A549 (cell line): ENCODE measurements around the gene ZNF724.
"Not testable (repeated sequence)": the region's sequence is repeated elsewhere in the genome, so short reads cannot be mapped to it uniquely, and the experiment has no call there.

Experiments
- CBX2 ChIP-seq: fragments of 200-600 bp; sonication (generic); IDR thresholded peaks from 2 replicates; pipeline ENCODE4 v1.6.1; 2016; ENCODE audit warnings: low read depth, mild to moderate bottlenecking, borderline replicate concordance
- CHD2 ChIP-seq: fragments of 150-350 bp; IDR thresholded peaks from 2 replicates; pipeline ENCODE4 v1.6.1; 2014; ENCODE audit warnings: low read length; ENCODE audit not compliant: partially characterized antibody
- FOSB ChIP-seq: fragments of 250-450 bp; sonication (Bioruptor Pico); IDR thresholded peaks from 2 replicates; pipeline ENCODE4 v1.5.0; 2020; ENCODE audit warnings: mild to moderate bottlenecking, moderate library complexity
- FOSL2 ChIP-seq, 2 experiments: fragments of 450-650 bp in 1 of 2; fragments of >200 bp in 1 of 2; sonication (Bioruptor Twin) in 1 of 2; formaldehyde crosslinking; IDR thresholded peaks; 2 replicates each; pipeline versions ENCODE4 v1.5.0 to v1.6.1; 2016 to 2020; ENCODE audit warnings: mild to moderate bottlenecking in 1 of 2, moderate library complexity in 1 of 2
- KDM5A ChIP-seq: fragments of 200-600 bp; sonication (generic); IDR thresholded peaks from 2 replicates; pipeline ENCODE4 v1.6.1; 2016; ENCODE audit warnings: antibody characterized with exemption, mild to moderate bottlenecking
- MYC ChIP-seq: IDR thresholded peaks from 2 replicates; pipeline ENCODE4 v1.6.1; 2012; ENCODE audit warnings: mild to moderate bottlenecking, inconsistent platforms, low read length, improper control_type of control experiment, borderline replicate concordance
- PHF8 ChIP-seq: fragments of 200-600 bp; sonication (generic); IDR thresholded peaks from 2 replicates; pipeline ENCODE4 v1.6.1; 2016; ENCODE audit warnings: low read depth, mild to moderate bottlenecking, antibody characterized with exemption, moderate library complexity, borderline replicate concordance
- RAD21 ChIP-seq, 2 experiments: fragments of >200 bp in 1 of 2; sonication (Bioruptor Twin) in 1 of 2; formaldehyde crosslinking in 1 of 2; IDR thresholded peaks in 1 of 2; conservative IDR thresholded peaks in 1 of 2; 2 replicates in 1 of 2; 3 replicates in 1 of 2; pipeline ENCODE4 v1.6.1; 2012 to 2018; ENCODE audit warnings: inconsistent platforms in 1 of 2
- RARB ChIP-seq: fragments of 250-450 bp; sonication (Bioruptor Pico); IDR thresholded peaks from 2 replicates; pipeline ENCODE4 v1.8.0; 2021; ENCODE audit warnings: mild to moderate bottlenecking, moderate library complexity
- SMC3 ChIP-seq: fragments of >200 bp; sonication (Bioruptor Twin); formaldehyde crosslinking; IDR thresholded peaks from 3 replicates; pipeline ENCODE4 v1.6.1; 2018; ENCODE audit warnings: inconsistent platforms
- TF ChIP-seq, protein P1 (sequence below): fragments of >200 bp; sonication (Bioruptor Twin); formaldehyde crosslinking; IDR thresholded peaks from 3 replicates; pipeline ENCODE4 v1.5.1; 2016
- TF ChIP-seq, protein P2 (sequence below): fragments of >200 bp; sonication (Bioruptor Twin); formaldehyde crosslinking; IDR thresholded peaks from 2 replicates; pipeline ENCODE4 v1.6.1; 2016
- TF ChIP-seq, protein P3 (sequence below): IDR thresholded peaks from 2 replicates; pipeline ENCODE4 v1.6.1; 2012; ENCODE audit warnings: low read depth, borderline replicate concordance
- TF ChIP-seq, protein P4 (sequence below): fragments of 250-450 bp; sonication (Bioruptor Pico); IDR thresholded peaks from 2 replicates; pipeline ENCODE4 v1.5.0; 2021; ENCODE audit warnings: mild to moderate bottlenecking, moderate library complexity, borderline replicate concordance

DNA sequence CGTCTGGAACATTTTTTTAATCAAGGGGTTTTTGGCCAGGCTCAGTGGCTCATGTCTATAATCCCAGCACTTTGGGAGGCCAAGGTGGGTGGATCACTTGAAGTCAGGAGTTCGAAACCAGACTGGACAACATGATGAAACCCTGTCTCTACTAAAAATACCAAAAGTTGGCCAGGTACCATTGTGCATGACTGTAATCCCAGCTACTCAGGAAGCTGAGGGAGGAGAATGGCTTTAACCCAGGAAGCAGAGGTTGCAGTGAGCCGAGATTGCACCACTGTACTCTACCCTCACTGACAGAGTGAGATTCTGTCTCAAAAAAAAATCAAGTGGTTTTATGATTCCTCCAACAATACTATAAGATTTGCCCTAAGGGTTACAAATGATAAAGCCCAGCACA is 3.1 kb upstream of the ZNF724 start:
- TF ChIP-seq SMC3; MYC; RARB (CRISPR knock-in tag); FOSL2 (IDR thresholded peaks at IDR 0.05); FOSL2 (CRISPR knock-in tag; IDR thresholded peaks at IDR 0.05); CBX2; KDM5A; PHF8; RAD21 (conservative IDR thresholded peaks at IDR 0.05 in 1 of 2, IDR thresholded peaks at IDR 0.05 in 1 of 2); CHD2; FOSB (CRISPR knock-in tag): not testable (repeated sequence)
- TF ChIP-seq, protein P1, sequence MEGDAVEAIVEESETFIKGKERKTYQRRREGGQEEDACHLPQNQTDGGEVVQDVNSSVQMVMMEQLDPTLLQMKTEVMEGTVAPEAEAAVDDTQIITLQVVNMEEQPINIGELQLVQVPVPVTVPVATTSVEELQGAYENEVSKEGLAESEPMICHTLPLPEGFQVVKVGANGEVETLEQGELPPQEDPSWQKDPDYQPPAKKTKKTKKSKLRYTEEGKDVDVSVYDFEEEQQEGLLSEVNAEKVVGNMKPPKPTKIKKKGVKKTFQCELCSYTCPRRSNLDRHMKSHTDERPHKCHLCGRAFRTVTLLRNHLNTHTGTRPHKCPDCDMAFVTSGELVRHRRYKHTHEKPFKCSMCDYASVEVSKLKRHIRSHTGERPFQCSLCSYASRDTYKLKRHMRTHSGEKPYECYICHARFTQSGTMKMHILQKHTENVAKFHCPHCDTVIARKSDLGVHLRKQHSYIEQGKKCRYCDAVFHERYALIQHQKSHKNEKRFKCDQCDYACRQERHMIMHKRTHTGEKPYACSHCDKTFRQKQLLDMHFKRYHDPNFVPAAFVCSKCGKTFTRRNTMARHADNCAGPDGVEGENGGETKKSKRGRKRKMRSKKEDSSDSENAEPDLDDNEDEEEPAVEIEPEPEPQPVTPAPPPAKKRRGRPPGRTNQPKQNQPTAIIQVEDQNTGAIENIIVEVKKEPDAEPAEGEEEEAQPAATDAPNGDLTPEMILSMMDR, result not testable (repeated sequence)
- TF ChIP-seq, protein P2, sequence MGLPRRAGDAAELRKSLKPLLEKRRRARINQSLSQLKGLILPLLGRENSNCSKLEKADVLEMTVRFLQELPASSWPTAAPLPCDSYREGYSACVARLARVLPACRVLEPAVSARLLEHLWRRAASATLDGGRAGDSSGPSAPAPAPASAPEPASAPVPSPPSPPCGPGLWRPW, result not testable (repeated sequence)
- TF ChIP-seq, protein P3, sequence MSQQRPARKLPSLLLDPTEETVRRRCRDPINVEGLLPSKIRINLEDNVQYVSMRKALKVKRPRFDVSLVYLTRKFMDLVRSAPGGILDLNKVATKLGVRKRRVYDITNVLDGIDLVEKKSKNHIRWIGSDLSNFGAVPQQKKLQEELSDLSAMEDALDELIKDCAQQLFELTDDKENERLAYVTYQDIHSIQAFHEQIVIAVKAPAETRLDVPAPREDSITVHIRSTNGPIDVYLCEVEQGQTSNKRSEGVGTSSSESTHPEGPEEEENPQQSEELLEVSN, result not testable (repeated sequence)
- TF ChIP-seq, protein P4, sequence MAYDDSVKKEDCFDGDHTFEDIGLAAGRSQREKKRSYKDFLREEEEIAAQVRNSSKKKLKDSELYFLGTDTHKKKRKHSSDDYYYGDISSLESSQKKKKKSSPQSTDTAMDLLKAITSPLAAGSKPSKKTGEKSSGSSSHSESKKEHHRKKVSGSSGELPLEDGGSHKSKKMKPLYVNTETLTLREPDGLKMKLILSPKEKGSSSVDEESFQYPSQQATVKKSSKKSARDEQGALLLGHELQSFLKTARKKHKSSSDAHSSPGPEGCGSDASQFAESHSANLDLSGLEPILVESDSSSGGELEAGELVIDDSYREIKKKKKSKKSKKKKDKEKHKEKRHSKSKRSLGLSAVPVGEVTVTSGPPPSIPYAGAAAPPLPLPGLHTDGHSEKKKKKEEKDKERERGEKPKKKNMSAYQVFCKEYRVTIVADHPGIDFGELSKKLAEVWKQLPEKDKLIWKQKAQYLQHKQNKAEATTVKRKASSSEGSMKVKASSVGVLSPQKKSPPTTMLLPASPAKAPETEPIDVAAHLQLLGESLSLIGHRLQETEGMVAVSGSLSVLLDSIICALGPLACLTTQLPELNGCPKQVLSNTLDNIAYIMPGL (CRISPR knock-in tag), result not testable (repeated sequence)
